Ishikawa (cell line): ENCODE measurements around the gene ZNF354C.

Experiments used
- EP300 ChIP-seq: IDR thresholded peaks from 2 replicates; pipeline ENCODE4 v1.6.1; 2012; ENCODE audit warnings: borderline replicate concordance
- NFIC ChIP-seq: IDR thresholded peaks from 2 replicates; pipeline ENCODE4 v1.6.1; 2012
- RAD21 ChIP-seq: IDR thresholded peaks from 2 replicates; pipeline ENCODE4 v1.6.1; 2012; ENCODE audit warnings: low read depth
- TCF12 ChIP-seq: IDR thresholded peaks from 2 replicates; pipeline ENCODE4 v1.6.1; 2012; ENCODE audit warnings: low read depth
- YY1 ChIP-seq: IDR thresholded peaks from 2 replicates; pipeline ENCODE4 v1.6.1; 2012; ENCODE audit warnings: low read depth
- TF ChIP-seq, protein P1 (sequence below): IDR thresholded peaks from 2 replicates; pipeline ENCODE4 v1.6.1; 2012

DNA sequence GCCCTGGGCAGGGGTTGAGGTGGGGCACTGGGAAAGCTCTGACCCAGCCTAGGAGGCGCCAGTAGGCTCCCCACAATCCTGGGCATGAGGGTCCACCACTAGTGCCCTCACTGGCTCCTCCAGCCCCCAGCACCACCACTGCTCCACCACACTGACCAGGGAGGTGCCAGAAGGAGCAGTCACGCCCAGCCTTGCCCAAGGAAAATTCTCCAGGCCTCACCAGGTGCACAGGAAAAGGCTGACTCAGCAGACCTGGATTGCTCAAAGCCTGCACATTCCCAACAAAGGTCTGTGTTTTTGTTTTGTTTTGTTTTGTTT is 62.9 kb downstream of the ZNF354C start:
- TF ChIP-seq EP300 (no peak), NFIC (no peak), YY1 (no peak), RAD21 (no peak), TCF12 (no peak)
- TF ChIP-seq, protein P1, sequence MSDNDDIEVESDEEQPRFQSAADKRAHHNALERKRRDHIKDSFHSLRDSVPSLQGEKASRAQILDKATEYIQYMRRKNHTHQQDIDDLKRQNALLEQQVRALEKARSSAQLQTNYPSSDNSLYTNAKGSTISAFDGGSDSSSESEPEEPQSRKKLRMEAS: no peak
